ENCODE results near the gene SSH3.

DNA sequence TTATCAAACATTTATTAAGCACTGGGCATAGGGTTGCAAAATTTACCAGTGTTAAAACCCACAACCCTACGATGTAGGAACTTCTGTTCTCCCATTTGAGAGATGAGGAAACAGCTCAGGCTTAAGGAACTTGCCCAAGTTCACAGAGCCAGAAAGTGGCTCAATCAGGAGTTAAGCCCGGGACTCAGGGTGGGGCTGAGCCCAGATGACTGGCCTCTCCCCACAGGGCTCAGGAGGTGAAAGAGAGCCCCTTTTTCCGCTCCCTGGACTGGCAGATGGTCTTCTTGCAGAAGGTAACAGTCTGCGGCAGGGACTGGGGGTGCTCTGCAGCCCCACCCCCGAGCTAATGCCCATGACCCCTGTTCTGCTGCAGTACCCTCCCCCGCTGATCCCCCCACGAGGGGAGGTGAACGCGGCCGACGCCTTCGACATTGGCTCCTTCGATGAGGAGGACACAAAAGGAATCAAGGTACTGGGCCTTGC lies 19.8 kb upstream of the SSH3 start:
- TF ChIP-seq, protein P1, sequence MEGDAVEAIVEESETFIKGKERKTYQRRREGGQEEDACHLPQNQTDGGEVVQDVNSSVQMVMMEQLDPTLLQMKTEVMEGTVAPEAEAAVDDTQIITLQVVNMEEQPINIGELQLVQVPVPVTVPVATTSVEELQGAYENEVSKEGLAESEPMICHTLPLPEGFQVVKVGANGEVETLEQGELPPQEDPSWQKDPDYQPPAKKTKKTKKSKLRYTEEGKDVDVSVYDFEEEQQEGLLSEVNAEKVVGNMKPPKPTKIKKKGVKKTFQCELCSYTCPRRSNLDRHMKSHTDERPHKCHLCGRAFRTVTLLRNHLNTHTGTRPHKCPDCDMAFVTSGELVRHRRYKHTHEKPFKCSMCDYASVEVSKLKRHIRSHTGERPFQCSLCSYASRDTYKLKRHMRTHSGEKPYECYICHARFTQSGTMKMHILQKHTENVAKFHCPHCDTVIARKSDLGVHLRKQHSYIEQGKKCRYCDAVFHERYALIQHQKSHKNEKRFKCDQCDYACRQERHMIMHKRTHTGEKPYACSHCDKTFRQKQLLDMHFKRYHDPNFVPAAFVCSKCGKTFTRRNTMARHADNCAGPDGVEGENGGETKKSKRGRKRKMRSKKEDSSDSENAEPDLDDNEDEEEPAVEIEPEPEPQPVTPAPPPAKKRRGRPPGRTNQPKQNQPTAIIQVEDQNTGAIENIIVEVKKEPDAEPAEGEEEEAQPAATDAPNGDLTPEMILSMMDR (IDR thresholded peaks at IDR 0.05) = no peak
- no peak for TF ChIP-seq POLR2AphosphoS5 (IDR thresholded peaks at IDR 0.05)

All from prostate gland (tissue), 2 donors.